Raji (cell line): ENCODE results near the gene GALNT9.

Experiments used
- POLR2A ChIP-seq: IDR thresholded peaks from 2 replicates; pipeline ENCODE4 v1.6.1; 2011; ENCODE audit warnings: low read depth, low read length, control low read depth; ENCODE audit not compliant: insufficient read depth

GALNT9 gene

DNA sequence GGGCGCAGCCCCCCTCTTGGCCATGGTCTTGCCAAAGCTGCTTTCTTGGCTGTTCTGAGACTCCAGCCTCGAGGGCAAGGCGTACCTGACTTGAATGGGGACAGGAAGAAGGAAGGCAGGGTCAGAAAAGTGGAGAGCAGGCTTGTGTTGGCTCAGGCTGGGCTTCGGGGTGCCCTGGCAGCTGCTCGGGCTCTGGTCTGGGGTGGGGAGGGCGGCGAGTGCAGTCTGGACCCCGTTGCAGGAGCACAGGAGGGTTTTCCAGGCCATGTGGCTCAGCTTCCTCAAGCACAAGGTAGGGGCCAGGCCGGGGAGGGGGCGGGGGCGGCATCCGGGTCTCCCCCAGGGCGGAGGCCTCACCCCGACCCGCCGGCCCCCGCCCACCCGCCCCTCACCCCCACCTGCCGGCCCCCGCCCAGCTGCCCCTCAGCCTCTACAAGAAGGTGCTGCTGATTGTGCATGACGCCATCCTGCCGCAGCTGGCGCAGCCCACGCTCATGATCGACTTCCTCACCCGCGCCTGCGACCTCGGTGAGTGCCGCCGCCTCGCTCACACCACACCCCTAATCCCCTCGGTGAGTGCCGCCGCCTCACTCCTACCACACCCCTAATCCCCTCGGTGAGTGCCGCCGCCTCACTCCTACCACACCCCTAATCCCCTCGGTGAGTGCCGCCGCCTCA, 180.9 kb downstream of the GALNT9 start:
- TF ChIP-seq POLR2A, result no peak

- TF ChIP-seq POLR2A, result no peak
Observed at GRCh38 chr12:132147423-132148367, 181.7 kb downstream of the GALNT9 start.

DNA sequence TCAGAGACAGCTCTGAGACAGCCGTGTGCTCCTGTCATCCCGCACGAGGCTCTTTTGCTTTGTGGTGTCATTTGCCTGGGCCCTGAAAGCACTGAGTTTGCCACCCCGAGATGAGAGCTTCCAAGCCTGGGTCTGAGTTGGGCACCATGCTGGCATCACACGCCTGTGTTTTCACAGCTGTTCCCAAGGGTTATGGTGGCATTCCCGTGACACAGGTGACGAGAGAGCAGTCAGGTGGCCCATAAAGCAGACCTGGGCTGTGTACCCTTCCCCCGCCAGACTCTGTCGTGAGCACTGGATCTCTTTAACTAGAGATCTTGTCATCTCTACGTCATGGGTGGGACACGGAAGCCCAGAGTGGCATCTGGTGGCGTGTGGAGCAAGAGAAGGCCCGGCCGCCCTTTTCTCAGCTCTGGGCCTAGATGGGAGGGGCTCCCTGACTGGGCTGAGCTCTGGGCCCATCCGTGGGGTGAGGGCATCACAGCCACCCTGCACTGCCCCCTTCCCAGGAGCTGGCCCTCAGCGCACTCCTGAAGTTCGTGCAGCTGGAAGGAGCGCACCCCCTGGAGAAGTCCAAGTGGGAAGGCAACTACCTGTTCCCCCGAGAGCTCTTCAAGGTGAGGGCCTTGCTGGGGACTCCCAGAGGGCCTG, 182.5 kb downstream of the GALNT9 start:
- no peak for TF ChIP-seq POLR2A
